Activated T-helper 2 cell treated with anti-CD3 and anti-CD28 coated beads, Interferon-gamma antibody, Interleukin-2, Interleukin-4, amounts not matched to agents 10 μg/mL and 5 μg/mL and 100 μg/mL, durations not matched to agents 14 hours and 24 hours and 36 hours (primary cell): ENCODE data around the gene CNTNAP2. TPM values are rescaled to one million over a fixed set of nuclear protein-coding genes. Genes with fewer than 3 reads are reported as not detected.
"Not testable (repeated sequence)": the region's sequence is repeated elsewhere in the genome, so short reads cannot be mapped to it uniquely, and the experiment has no call there.

Source experiments
- DNase-seq: peaks from one replicate; pipeline ENCODE4 v3.0.0; 2021; ENCODE audit warnings: low spot score
- H3K27ac Mint-ChIP-seq: one replicate; pipeline ENCODE4 v1.8.0; 2021; ENCODE audit warnings: mixed read lengths
- H3K27me3 Mint-ChIP-seq: one replicate; pipeline ENCODE4 v1.8.0; 2021; ENCODE audit warnings: low read depth, mixed read lengths
- H3K36me3 Mint-ChIP-seq: one replicate; pipeline ENCODE4 v1.8.0; 2021; ENCODE audit warnings: low read depth, mixed read lengths
- H3K4me1 Mint-ChIP-seq: one replicate; pipeline ENCODE4 v1.8.0; 2021; ENCODE audit warnings: low read depth, mixed read lengths
- H3K4me3 Mint-ChIP-seq: one replicate; pipeline ENCODE4 v1.8.0; 2021; ENCODE audit warnings: low read depth, mild to moderate bottlenecking, moderate library complexity, mixed read lengths
- H3K9me3 Mint-ChIP-seq: one replicate; pipeline ENCODE4 v1.8.0; 2021; ENCODE audit warnings: mixed read lengths
- intact Hi-C: fragments of 100-400 bp; cut with micrococcal nuclease; formaldehyde crosslinking; loops from one replicate; pipeline ENCODE4 v1.15.1; 2023
- total RNA-seq: library from RNA; stranded (reverse); gene quantifications from 2 replicates; pipeline ENCODE4 v1.2.3, GENCODE V29; 2022

Gene CNTNAP2
- total RNA-seq, 1 donor from 2014 or later: not detected

GRCh38 chr7:147578196-147578595 lies 1461.6 kb downstream of the CNTNAP2 start:
- no peaks in the 10 kb centered on the region for H3K9me3 Mint-ChIP-seq
- H3K27ac Mint-ChIP-seq: no peak overlapping the region
- intact Hi-C loops: no loop called here
- no peak overlapping the region for H3K4me3 Mint-ChIP-seq
- no peaks in the 10 kb centered on the region for H3K4me1 Mint-ChIP-seq
- H3K27me3 Mint-ChIP-seq: no peaks in the 10 kb centered on the region
- H3K36me3 Mint-ChIP-seq: no peaks in the 10 kb centered on the region
- no peak for DNase-seq

- H3K36me3 Mint-ChIP-seq: no peaks in the 10 kb centered on the region
- no peaks in the 10 kb centered on the region for H3K27me3 Mint-ChIP-seq
Observed at GRCh38 chr7:147579148-147579547, 1462.5 kb downstream of the CNTNAP2 start.

GRCh38 chr7:147584771-147585193 lies 1468.2 kb downstream of the CNTNAP2 start:
- intact Hi-C loops: no loop called here
- no peak for DNase-seq
- Mint-ChIP-seq H3K9me3 (no peaks in the 10 kb centered on the region), H3K27me3 (no peaks in the 10 kb centered on the region), H3K36me3 (no peaks in the 10 kb centered on the region), H3K4me1 (no peaks in the 10 kb centered on the region), H3K4me3 (no peak overlapping the region), H3K27ac (no peak overlapping the region)

More at GRCh38 chr7:147579148-147579547, 1462.5 kb downstream of the CNTNAP2 start:
- no peak overlapping the region for H3K4me3 Mint-ChIP-seq
- H3K9me3 Mint-ChIP-seq: no peaks in the 10 kb centered on the region
- no peak for DNase-seq
- H3K27ac Mint-ChIP-seq: no peak overlapping the region
- H3K4me1 Mint-ChIP-seq: no peaks in the 10 kb centered on the region
- intact Hi-C loops: no loop called here

- no peaks in the 10 kb centered on the region for H3K4me1 Mint-ChIP-seq
- H3K36me3 Mint-ChIP-seq: no peaks in the 10 kb centered on the region
- H3K27ac Mint-ChIP-seq: no peak overlapping the region
- H3K9me3 Mint-ChIP-seq: no peaks in the 10 kb centered on the region
- H3K4me3 Mint-ChIP-seq: no peak overlapping the region
- H3K27me3 Mint-ChIP-seq: no peaks in the 10 kb centered on the region
- DNase-seq: no peak
- intact Hi-C loops: no loop called here
Observed at GRCh38 chr7:147586110-147586509, 1469.5 kb downstream of the CNTNAP2 start.

- Mint-ChIP-seq H3K4me3 (no peak overlapping the region), H3K9me3 (no peaks in the 10 kb centered on the region), H3K36me3 (no peaks in the 10 kb centered on the region), H3K27ac (no peak overlapping the region), H3K27me3 (no peaks in the 10 kb centered on the region), H3K4me1 (no peaks in the 10 kb centered on the region)
- intact Hi-C loops: no loop called here
- no peak for DNase-seq
Observed at GRCh38 chr7:147586526-147586925, 1469.9 kb downstream of the CNTNAP2 start.

GRCh38 chr7:147593271-147594057 lies 1476.9 kb downstream of the CNTNAP2 start:
- no peak for DNase-seq
- H3K9me3 Mint-ChIP-seq: peaks cover 23% of the 10 kb centered on the region

GRCh38 chr7:147595042-147595441 lies 1478.4 kb downstream of the CNTNAP2 start:
- H3K9me3 Mint-ChIP-seq: peaks cover 33% of the 10 kb centered on the region
- no peak overlapping the region for H3K27ac Mint-ChIP-seq
- no peaks in the 10 kb centered on the region for H3K4me1 Mint-ChIP-seq
- H3K36me3 Mint-ChIP-seq: no peaks in the 10 kb centered on the region
- no peaks in the 10 kb centered on the region for H3K27me3 Mint-ChIP-seq
- no peak overlapping the region for H3K4me3 Mint-ChIP-seq
- no peak for DNase-seq
- intact Hi-C loops: no loop called here

More at GRCh38 chr7:147593271-147594057, 1476.9 kb downstream of the CNTNAP2 start:
- Mint-ChIP-seq H3K4me1 (no peaks in the 10 kb centered on the region), H3K27ac (no peak overlapping the region), H3K36me3 (no peaks in the 10 kb centered on the region), H3K4me3 (no peak overlapping the region), H3K27me3 (no peaks in the 10 kb centered on the region)
- intact Hi-C loops: no loop called here

DNA sequence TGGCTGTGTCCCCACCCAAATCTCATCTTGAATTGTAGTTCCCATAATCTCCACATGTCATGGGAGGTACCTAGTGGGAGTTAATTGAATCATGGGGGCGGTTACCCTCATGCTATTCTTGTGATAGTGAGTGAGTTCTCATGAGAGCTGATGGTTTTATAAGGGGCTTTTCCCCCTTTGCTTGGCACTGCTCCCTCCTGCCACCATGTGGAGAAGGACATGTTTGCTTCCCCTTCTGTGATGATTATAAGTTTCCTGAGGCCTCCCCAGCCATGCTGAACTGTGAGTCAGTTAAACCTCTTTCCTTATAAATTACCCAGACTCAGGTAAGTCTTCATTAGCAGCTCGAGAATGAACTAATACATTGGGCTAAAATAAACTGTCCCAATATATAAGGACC lies 1482.1 kb downstream of the CNTNAP2 start:
- H3K36me3 Mint-ChIP-seq, intact Hi-C loops, H3K27me3 Mint-ChIP-seq, DNase-seq, H3K4me1 Mint-ChIP-seq, H3K27ac Mint-ChIP-seq, H3K4me3 Mint-ChIP-seq: not testable (repeated sequence)
- H3K9me3 Mint-ChIP-seq: peaks cover 37% of the 10 kb centered on the region

DNA sequence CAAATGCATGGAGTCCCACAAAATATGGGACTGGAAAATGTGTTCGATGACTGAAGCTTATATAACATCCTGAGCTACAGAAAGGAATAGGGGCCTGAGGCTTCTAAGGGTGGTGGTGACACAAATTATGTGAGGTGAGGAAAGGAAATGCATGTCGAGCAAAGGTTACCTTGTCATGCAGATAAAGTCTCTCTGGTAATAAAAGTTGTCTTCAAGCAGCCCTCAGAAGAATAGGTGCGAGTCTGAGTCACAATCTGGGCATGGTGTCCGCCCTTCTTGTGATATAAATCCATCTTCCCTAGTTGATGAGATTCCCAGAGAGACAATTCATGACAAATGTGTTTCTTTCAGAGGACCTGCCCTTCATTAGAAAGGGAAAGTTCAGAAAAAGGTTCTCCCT lies 1488.7 kb downstream of the CNTNAP2 start:
- no peaks in the 10 kb centered on the region for H3K4me1 Mint-ChIP-seq
- no peaks in the 10 kb centered on the region for H3K27me3 Mint-ChIP-seq
- peaks cover 15% of the 10 kb centered on the region for H3K9me3 Mint-ChIP-seq
- no peak for DNase-seq
- no peak overlapping the region for H3K4me3 Mint-ChIP-seq
- no peaks in the 10 kb centered on the region for H3K36me3 Mint-ChIP-seq
- H3K27ac Mint-ChIP-seq: no peak overlapping the region
- intact Hi-C loops: no loop called here

DNA sequence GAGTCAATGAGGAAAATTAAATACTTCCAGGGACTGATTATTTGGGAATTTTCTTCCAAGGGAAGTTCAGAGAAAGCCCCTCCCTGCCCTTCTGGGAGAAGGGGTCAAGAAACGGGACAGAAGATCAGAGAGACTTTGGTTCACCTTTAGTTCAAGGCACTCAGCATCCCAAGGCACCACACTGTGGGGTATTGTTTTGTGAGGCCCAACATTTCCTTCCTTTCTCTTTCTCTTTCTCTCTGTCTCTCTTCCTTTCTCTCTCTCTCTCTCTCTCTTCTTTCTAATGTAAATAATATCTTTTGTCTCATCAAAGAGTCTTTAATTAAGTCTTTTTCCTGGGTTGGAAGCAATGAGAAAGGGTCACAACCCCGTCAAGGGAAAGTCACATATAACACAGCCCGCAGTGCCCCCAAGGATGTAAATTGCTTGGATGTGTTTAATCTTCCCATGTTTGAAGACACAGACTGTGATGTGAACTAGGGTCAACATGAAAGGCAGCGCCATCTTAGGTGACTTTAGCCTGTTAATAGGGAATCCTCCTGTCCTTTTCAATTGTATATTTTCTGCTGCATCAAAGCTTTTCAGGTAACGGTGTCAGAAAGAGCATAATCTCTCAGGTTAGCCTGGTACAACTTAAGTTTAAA lies 1490.7 kb downstream of the CNTNAP2 start:
- H3K36me3 Mint-ChIP-seq: no peaks in the 10 kb centered on the region
- H3K4me1 Mint-ChIP-seq: no peaks in the 10 kb centered on the region
- no peak overlapping the region for H3K4me3 Mint-ChIP-seq
- peaks cover 5% of the 10 kb centered on the region for H3K9me3 Mint-ChIP-seq
- H3K27ac Mint-ChIP-seq: no peak overlapping the region
- no peak for DNase-seq
- no peaks in the 10 kb centered on the region for H3K27me3 Mint-ChIP-seq
- intact Hi-C loops: no loop called here

DNA sequence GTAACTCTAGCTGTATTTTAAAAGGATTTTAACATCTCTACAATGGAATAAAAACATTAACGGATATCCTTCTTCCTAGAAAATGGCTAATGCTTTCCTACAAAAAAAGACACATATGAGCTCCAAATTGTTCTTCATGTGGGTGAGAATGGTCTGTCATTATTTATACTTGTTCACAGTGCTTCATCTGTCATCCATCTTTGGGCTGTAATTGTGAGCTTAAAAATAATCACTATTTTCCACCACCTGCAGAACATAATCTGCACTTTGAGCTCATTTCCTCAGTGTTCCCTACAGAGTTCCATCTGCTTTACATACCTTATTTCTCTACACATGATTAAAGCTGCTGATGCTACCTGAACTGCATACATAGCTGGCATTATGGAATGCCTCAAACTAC lies 1494.8 kb downstream of the CNTNAP2 start:
- peaks cover 14% of the 10 kb centered on the region for H3K9me3 Mint-ChIP-seq
- DNase-seq: no peak
- no peak overlapping the region for H3K27ac Mint-ChIP-seq
- H3K4me3 Mint-ChIP-seq: no peak overlapping the region
- intact Hi-C loops: no loop called here
- H3K36me3 Mint-ChIP-seq: no peaks in the 10 kb centered on the region
- no peaks in the 10 kb centered on the region for H3K27me3 Mint-ChIP-seq
- no peaks in the 10 kb centered on the region for H3K4me1 Mint-ChIP-seq

DNA sequence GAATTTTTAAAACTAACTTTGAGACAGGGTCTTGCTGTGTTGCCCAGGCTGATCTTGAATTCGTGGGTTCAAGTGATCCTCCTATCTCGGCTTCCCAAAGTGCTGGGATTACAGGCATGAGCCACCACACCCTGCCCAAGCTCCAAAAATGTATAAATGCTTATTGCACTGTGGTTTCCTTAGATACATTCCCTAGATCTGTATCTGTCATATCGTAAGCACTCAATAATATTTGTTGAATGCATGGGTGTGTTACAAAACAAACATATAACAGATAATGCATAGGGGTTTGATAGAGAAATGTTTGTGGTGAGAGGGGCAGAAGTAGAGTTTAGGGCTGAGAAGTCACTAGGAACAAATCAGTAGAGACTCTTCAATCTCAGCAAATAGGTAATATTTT lies 1518.7 kb downstream of the CNTNAP2 start:
- Mint-ChIP-seq H3K4me1 (no peaks in the 10 kb centered on the region), H3K9me3 (peaks cover 21% of the 10 kb centered on the region), H3K27ac (no peak overlapping the region), H3K4me3 (no peak overlapping the region), H3K36me3 (no peaks in the 10 kb centered on the region), H3K27me3 (no peaks in the 10 kb centered on the region)
- intact Hi-C loops: no loop called here
- DNase-seq: no peak

DNA sequence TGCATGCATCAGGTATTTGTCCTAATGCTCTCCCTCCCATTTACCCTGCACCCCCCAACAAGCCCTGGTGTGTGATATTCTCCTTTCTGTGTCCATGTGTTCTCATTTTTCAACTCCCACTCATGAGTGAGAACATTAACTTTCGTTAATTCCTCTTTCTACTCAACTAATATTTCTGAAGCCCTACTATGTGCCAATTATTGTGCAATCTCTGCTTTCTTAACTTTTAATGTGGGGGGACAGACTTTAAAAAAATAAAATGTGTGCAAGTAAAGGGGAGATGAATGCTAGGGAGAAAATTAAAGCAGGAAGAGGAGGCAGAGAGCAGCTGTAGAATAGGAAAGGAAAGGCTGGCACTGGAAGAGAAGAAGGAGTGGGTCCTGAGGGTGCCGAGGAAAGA lies 1520.0 kb downstream of the CNTNAP2 start:
- Mint-ChIP-seq H3K36me3 (no peaks in the 10 kb centered on the region), H3K9me3 (peaks cover 22% of the 10 kb centered on the region), H3K4me1 (no peaks in the 10 kb centered on the region), H3K27ac (no peak overlapping the region), H3K4me3 (no peak overlapping the region), H3K27me3 (no peaks in the 10 kb centered on the region)
- intact Hi-C loops: no loop called here
- DNase-seq: no peak
